HCT116 (cell line): ENCODE results near the gene MCF2L. TPM values are rescaled to one million over a fixed set of nuclear protein-coding genes. Genes with fewer than 3 reads are reported as not detected.
"Not testable (repeated sequence)": the region's sequence is repeated elsewhere in the genome, so short reads cannot be mapped to it uniquely, and the experiment has no call there.

Source experiments
- ATAC-seq: fragments of 200-7000 bp; cut with Tn5 transposase; 2 replicates; pipeline ENCODE4 v1.9.1; 2020; ENCODE audit warnings: mild to moderate bottlenecking, moderate library complexity
- BruUV-seq: library from RNA; stranded (reverse); fragments of 400-500 nt; replicated peaks from 2 replicates; lab custom pipeline; 2021; lab: Mats Ljungman, UMichigan
- CTCF ChIA-PET: fragments of 300-600 bp; sonication (Branson Sonifier 250); formaldehyde crosslinking; loops from one replicate; lab custom pipeline; 2021; ENCODE audit warnings: antibody characterized with exemption; lab: Charles Lee
- POLR2A ChIA-PET: fragments of 300-600, 350-600 bp; sonication (Branson Sonifier 250); formaldehyde crosslinking; loops from one replicate; lab custom pipeline; 2021; ENCODE audit warnings: antibody characterized with exemption; lab: Charles Lee
- RAD21 ChIA-PET, 2 experiments: fragments of 300-600 bp; sonication (Branson Sonifier 250); formaldehyde crosslinking; loops; one replicate each; lab custom pipeline; 2023; ENCODE audit warnings: low total read pairs in 2 of 2; ENCODE audit not compliant: uncharacterized antibody in 2 of 2, unreplicated experiment in 2 of 2, low non-redundant PET in 1 of 2; lab: Charles Lee
- DNase-seq: peaks from one replicate; pipeline ENCODE4 v3.0.0-alpha.2; 2010; ENCODE audit warnings: low read depth, low spot score
- H2AFZ ChIP-seq: fragments of 200-600 bp; shearing (Covaris generic), sonication (generic); 2 replicates; pipeline ENCODE4 v1.6.1; 2017; ENCODE audit warnings: low read depth, mixed run types, mixed read lengths, antibody characterized with exemption, low read length; ENCODE audit not compliant: poor library complexity, severe bottlenecking
- H3K27ac ChIP-seq: 2 replicates; pipeline ENCODE4 v1.5.1; 2012; ENCODE audit warnings: low read depth, low read length
- H3K27me3 ChIP-seq: fragments of 200-600 bp; sonication (generic); 2 replicates; pipeline ENCODE4 v1.6.1; 2016; ENCODE audit warnings: mixed run types, low read length, mixed read lengths; ENCODE audit not compliant: insufficient read depth
- H3K36me3 ChIP-seq, 2 experiments: fragments of 200-500 bp in 1 of 2; fragments of 200-600 bp in 1 of 2; sonication (Bioruptor generic) in 1 of 2; sonication (generic) in 1 of 2; 2 replicates each; pipeline versions ENCODE4 v1.5.1 to v1.6.1; 2014 to 2016; ENCODE audit warnings: low read length in 2 of 2, inconsistent platforms in 1 of 2, mixed read lengths in 1 of 2, mixed run types in 1 of 2; ENCODE audit not compliant: insufficient read depth in 2 of 2, control insufficient read depth in 1 of 2
- H3K4me1 ChIP-seq, 2 experiments: fragments of 200-600 bp in 1 of 2; sonication (generic) in 1 of 2; 2 replicates each; pipeline versions ENCODE4 v1.5.1 to v1.6.1; 2012 to 2017; ENCODE audit warnings: low read length in 2 of 2, inconsistent platforms in 1 of 2, mild to moderate bottlenecking in 1 of 2, mixed read lengths in 1 of 2, mixed run types in 1 of 2, moderate library complexity in 1 of 2; ENCODE audit not compliant: insufficient read depth in 2 of 2, control insufficient read depth in 1 of 2
- H3K4me2 ChIP-seq: fragments of 200-600 bp; sonication (generic); 2 replicates; pipeline ENCODE4 v1.6.1; 2017; ENCODE audit warnings: mixed run types, low read length, mixed read lengths
- H3K4me3 ChIP-seq, 2 experiments: fragments of 200-600 bp in 1 of 2; sonication (generic) in 1 of 2; replicated peaks in 1 of 2; 2 replicates each; pipeline ENCODE4 v1.5.1; 2011 to 2016; ENCODE audit warnings: low read length in 2 of 2, control low read depth in 1 of 2, low read depth in 1 of 2, mild to moderate bottlenecking in 1 of 2, mixed read lengths in 1 of 2, mixed run types in 1 of 2
- H3K79me2 ChIP-seq: fragments of 200-600 bp; sonication (generic); 2 replicates; pipeline ENCODE4 v1.6.1; 2017; ENCODE audit warnings: mild to moderate bottlenecking, mixed run types, low read length, moderate library complexity, mixed read lengths; ENCODE audit not compliant: insufficient read depth
- H3K9ac ChIP-seq: fragments of 200-600 bp; sonication (generic); 2 replicates; pipeline ENCODE4 v1.6.1; 2016; ENCODE audit warnings: low read length, mixed read lengths
- H3K9me2 ChIP-seq: fragments of 200-600 bp; sonication (generic), shearing (Covaris generic); 2 replicates; pipeline ENCODE4 v1.6.1; 2017; ENCODE audit warnings: mixed run types, mild to moderate bottlenecking, moderate library complexity; ENCODE audit not compliant: insufficient read depth
- H3K9me3 ChIP-seq, 2 experiments: fragments of 200-500 bp in 1 of 2; fragments of 200-600 bp in 1 of 2; sonication (Bioruptor generic) in 1 of 2; sonication (generic) in 1 of 2; 2 replicates each; pipeline ENCODE4 v1.6.1; 2014 to 2017; ENCODE audit warnings: low read length in 2 of 2, mixed read lengths in 2 of 2, inconsistent platforms in 1 of 2, low read depth in 1 of 2, mild to moderate bottlenecking in 1 of 2, mixed run types in 1 of 2, moderate library complexity in 1 of 2; ENCODE audit not compliant: control insufficient read depth in 1 of 2, insufficient read depth in 1 of 2
- H4K20me1 ChIP-seq: fragments of 200-600 bp; sonication (generic), shearing (Covaris generic); 2 replicates; pipeline ENCODE4 v1.6.1; 2017; ENCODE audit warnings: mixed run types, mild to moderate bottlenecking, moderate library complexity; ENCODE audit not compliant: insufficient read depth
- CTCF ChIP-seq, 3 experiments: fragments of 200-600 bp in 1 of 3; sonication (generic) in 1 of 3; IDR thresholded peaks in 2 of 3; conservative IDR thresholded peaks in 1 of 3; 2 replicates each; pipeline ENCODE4 v1.5.1; 2012 to 2017; ENCODE audit warnings: low read depth in 2 of 3, low read length in 2 of 3, antibody characterized with exemption in 1 of 3, borderline replicate concordance in 1 of 3, control low read depth in 1 of 3, mild to moderate bottlenecking in 1 of 3, mixed read lengths in 1 of 3, mixed run types in 1 of 3, moderate library complexity in 1 of 3; ENCODE audit not compliant: insufficient read depth in 1 of 3
- EGR1 ChIP-seq: IDR thresholded peaks from 2 replicates; pipeline ENCODE4 v1.6.1; 2012; ENCODE audit warnings: low read depth
- RAD21 ChIP-seq: IDR thresholded peaks from 2 replicates; pipeline ENCODE4 v1.6.1; 2012; ENCODE audit warnings: low read depth, mild to moderate bottlenecking
- SP1 ChIP-seq: IDR thresholded peaks from 2 replicates; pipeline ENCODE4 v1.6.1; 2012; ENCODE audit warnings: low read depth
- ZBTB33 ChIP-seq: IDR thresholded peaks from 2 replicates; pipeline ENCODE4 v1.6.1; 2011; ENCODE audit warnings: mild to moderate bottlenecking, low read length, moderate library complexity; ENCODE audit not compliant: insufficient replicate concordance; ENCODE audit errors: extremely low read depth
- intact Hi-C: fragments of 100-400 bp; cut with micrococcal nuclease; formaldehyde crosslinking; loops from 2 replicates; pipeline ENCODE4 v1.10.0; 2022
- total RNA-seq: library from RNA; stranded (reverse); gene quantifications from one replicate; pipeline ENCODE4 v1.2.1, GENCODE V29; 2021; ENCODE audit not compliant: unreplicated experiment

MCF2L gene
- total RNA-seq, 1 experiment from 2014 or later, result 19.3 TPM

GRCh38 chr13:113029487-113030258 is 60.7 kb downstream of the MCF2L start:
- intact Hi-C loops, result loop anchor here (1.0 to 10.0 kb wide), 2 partner anchors 87 to 365 kb away; no protein-coding TSS in a partner anchor
- no peak overlapping the region for H3K27ac ChIP-seq
- no peak for DNase-seq
- TF ChIP-seq ZBTB33 (no peak), CTCF (IDR thresholded peaks at IDR 0.05 in 2 of 3, conservative IDR thresholded peaks at IDR 0.05 in 1 of 3; ENCODE audit: borderline replicate concordance in 1 of 3, insufficient read depth in 1 of 3, low read depth in 2 of 3, low read length in 2 of 3) (peak; percentile 77 to 98 (median 98); a peak in 5 of 6 replicates), RAD21 (peak; percentile 79), SP1 (no peak), EGR1 (no peak)
- TF ChIP-seq, all 23 proteins: peak for 2
- Histone ChIP-seq H3K27me3 (no peaks in the 10 kb centered on the region), H3K9me3 (no peaks in the 10 kb centered on the region), H3K36me3 (no peaks in the 10 kb centered on the region), H3K9ac (no peak overlapping the region), H3K4me1 (no peaks in the 10 kb centered on the region), H3K4me2 (no peak overlapping the region), H3K9me2 (no peaks in the 10 kb centered on the region), H3K4me3 (no peak overlapping the region), H2AFZ (no peak overlapping the region), H4K20me1 (no peaks in the 10 kb centered on the region), H3K79me2 (no peaks in the 10 kb centered on the region)
- POLR2A ChIA-PET, result no interaction called here
- CTCF ChIA-PET, result interaction anchor here (0.6 to 2.0 kb wide), 5 partner anchors 86 to 422 kb away, joined by 3 to 20 read pairs (median 3); no protein-coding TSS in a partner anchor
- BruUV-seq, result no TSS peak
- ATAC-seq, result peak; percentile 85
- RAD21 ChIA-PET, result interaction anchor here in 1 of 2 experiments (0.6 kb wide), 1 partner anchor 343 kb away, joined by 3 read pairs; no protein-coding TSS in a partner anchor

- H3K36me3 ChIP-seq, ATAC-seq, H3K4me2 ChIP-seq, H3K4me3 ChIP-seq, H4K20me1 ChIP-seq, DNase-seq, POLR2A ChIA-PET, H2AFZ ChIP-seq, H3K9me3 ChIP-seq, BruUV-seq, H3K27me3 ChIP-seq, RAD21 ChIA-PET, H3K9ac ChIP-seq, H3K27ac ChIP-seq, H3K9me2 ChIP-seq, H3K4me1 ChIP-seq, H3K79me2 ChIP-seq: not testable (repeated sequence)
- intact Hi-C loops, result loop anchor here (10.0 kb wide), 1 partner anchor 365 kb away; no protein-coding TSS in a partner anchor
- CTCF ChIA-PET, result interaction anchor here (2.0 kb wide), 1 partner anchor 87 kb away, joined by 20 read pairs; no protein-coding TSS in a partner anchor
Observed at GRCh38 chr13:113030259-113030640, 61.2 kb downstream of the MCF2L start.
